HL-60/S4 treated with phorbol 12-myristate 13-acetate at 8.2 ng/mL for 4 days and 3 days (cell line): ENCODE data around the gene ZNF398.
"Not testable (repeated sequence)": the region's sequence is repeated elsewhere in the genome, so short reads cannot be mapped to it uniquely, and the experiment has no call there.

Source experiments
- in situ Hi-C: fragments of 300-500 bp; cut with MboI; formaldehyde crosslinking; loops from 2 replicates; pipeline ENCODE4 v1.15.0; 2022; ENCODE audit warnings: low sequenced_read_pairs

ZNF398 gene

GRCh38 chr7:149147072-149147751 lies at the start of gene ZNF398:
TSS of gene ZNF398 (plus strand) at chr7:149147453. CDS start at chr7:149147743, 290 bp downstream.
- in situ Hi-C loops = no loop called here

- in situ Hi-C loops = no loop called here
Measured at GRCh38 chr7:149099058-149099457, 48.2 kb upstream of the ZNF398 start.

GRCh38 chr7:149100821-149101220 lies 46.4 kb upstream of the ZNF398 start:
- in situ Hi-C loops = no loop called here

- in situ Hi-C loops = no loop called here
Measured at GRCh38 chr7:149102666-149103065, 44.6 kb upstream of the ZNF398 start.

- in situ Hi-C loops = no loop called here
Measured at GRCh38 chr7:149103424-149103823, 43.8 kb upstream of the ZNF398 start.

- in situ Hi-C loops = no loop called here
Measured at GRCh38 chr7:149104214-149104613, 43.0 kb upstream of the ZNF398 start.

- in situ Hi-C loops = no loop called here
Measured at GRCh38 chr7:149104749-149105148, 42.5 kb upstream of the ZNF398 start.

GRCh38 chr7:149109969-149110368 lies 37.3 kb upstream of the ZNF398 start:
- in situ Hi-C loops = no loop called here

- in situ Hi-C loops = no loop called here
Measured at GRCh38 chr7:149125189-149125862, 21.9 kb upstream of the ZNF398 start.

GRCh38 chr7:149125863-149126661 lies 21.2 kb upstream of the ZNF398 start, which contains the start of gene ZNF425:
TSS of gene ZNF425 (minus strand) at chr7:149126324. CDS start at chr7:149126213, 111 bp downstream.
- in situ Hi-C loops = no loop called here

- in situ Hi-C loops = no loop called here
Measured at GRCh38 chr7:149126662-149127266, 20.5 kb upstream of the ZNF398 start.

GRCh38 chr7:149130572-149131198 lies 16.6 kb upstream of the ZNF398 start:
- in situ Hi-C loops = no loop called here

GRCh38 chr7:149133028-149133710 lies 14.1 kb upstream of the ZNF398 start:
- in situ Hi-C loops = no loop called here

GRCh38 chr7:149136118-149136517 lies 11.1 kb upstream of the ZNF398 start:
- in situ Hi-C loops = no loop called here

- in situ Hi-C loops = no loop called here
Measured at GRCh38 chr7:149140831-149141230, 6.4 kb upstream of the ZNF398 start.

- in situ Hi-C loops = no loop called here
Measured at GRCh38 chr7:149141893-149142292, 5.4 kb upstream of the ZNF398 start.

GRCh38 chr7:149144436-149144922 lies 2.8 kb upstream of the ZNF398 start:
- in situ Hi-C loops = not testable (repeated sequence)

GRCh38 chr7:149145031-149145845 lies 2.0 kb upstream of the ZNF398 start:
- in situ Hi-C loops = no loop called here
